HG02973 (cell line): Measurements from ENCODE around the gene BTBD9.

Source experiments
- ATAC-seq: cut with Tn5 transposase; IDR thresholded peaks from one replicate; pipeline ENCODE4 v1.9.1; 2021; ENCODE audit warnings: moderate library complexity; ENCODE audit not compliant: unreplicated experiment

BTBD9 gene

DNA sequence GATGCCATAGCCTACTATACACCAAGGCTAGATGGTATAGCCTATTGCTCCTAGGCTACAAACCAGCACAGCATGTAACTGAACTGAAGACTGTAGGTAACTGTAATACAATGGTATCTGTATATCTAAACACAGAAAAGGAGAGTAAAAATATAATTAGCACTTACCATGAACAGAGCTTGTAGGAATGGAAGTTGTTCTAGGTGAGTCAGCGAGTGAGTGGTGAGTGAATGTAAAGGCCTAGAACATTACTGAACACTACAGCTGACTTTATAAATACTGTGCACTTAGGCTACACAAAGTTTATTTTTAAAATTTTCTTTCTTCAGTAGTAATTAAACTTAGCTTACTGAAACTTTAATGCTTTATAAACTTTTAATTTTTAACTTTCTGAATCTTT, 129.5 kb downstream of the BTBD9 start:
- no peak for ATAC-seq

DNA sequence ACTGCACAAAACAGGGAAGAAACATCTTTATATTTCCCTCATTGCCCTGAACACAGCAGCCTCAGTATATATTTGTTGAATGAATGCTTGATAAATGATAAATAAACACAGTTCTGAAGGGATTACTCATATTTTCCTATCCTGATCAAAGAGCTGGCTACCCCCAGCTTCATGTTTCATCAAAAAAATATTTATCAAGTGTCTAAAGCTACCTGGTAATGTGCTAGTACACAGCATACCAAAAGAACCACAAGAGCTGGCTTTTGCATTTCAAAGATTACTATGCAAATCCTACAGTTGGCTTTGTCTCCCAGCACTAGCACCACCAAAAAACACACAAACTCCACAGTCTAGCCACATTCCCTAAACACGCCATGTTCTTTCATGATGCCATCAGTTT, 130.0 kb downstream of the BTBD9 start:
- ATAC-seq: no peak

DNA sequence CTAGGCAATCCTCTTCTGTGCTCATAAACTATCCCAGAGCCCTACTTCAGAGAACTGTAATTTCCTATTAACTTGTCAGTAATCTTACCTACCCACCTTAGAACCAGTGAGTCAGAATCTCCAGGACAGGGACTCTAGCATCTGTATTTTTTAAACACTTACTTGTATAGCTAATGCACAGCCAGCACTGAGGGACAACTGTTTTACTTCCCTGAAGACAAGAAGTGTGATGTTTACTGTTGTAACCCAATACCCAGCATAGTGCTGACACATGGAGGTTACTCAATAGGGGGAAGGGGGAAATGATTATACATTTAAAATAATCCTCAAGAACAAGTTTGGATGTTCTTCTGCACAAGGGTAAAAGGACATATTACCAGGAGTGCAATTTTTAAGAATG, 130.8 kb downstream of the BTBD9 start:
- ATAC-seq: no peak

- ATAC-seq: no peak
Observed at GRCh38 chr6:38508286-38508685, 131.4 kb downstream of the BTBD9 start.

GRCh38 chr6:38507173-38507572, 132.6 kb downstream of the BTBD9 start:
- no peak for ATAC-seq

- no peak for ATAC-seq
Observed at GRCh38 chr6:38505826-38506225, 133.9 kb downstream of the BTBD9 start.

GRCh38 chr6:38504996-38505395, 134.7 kb downstream of the BTBD9 start:
- ATAC-seq: no peak

DNA sequence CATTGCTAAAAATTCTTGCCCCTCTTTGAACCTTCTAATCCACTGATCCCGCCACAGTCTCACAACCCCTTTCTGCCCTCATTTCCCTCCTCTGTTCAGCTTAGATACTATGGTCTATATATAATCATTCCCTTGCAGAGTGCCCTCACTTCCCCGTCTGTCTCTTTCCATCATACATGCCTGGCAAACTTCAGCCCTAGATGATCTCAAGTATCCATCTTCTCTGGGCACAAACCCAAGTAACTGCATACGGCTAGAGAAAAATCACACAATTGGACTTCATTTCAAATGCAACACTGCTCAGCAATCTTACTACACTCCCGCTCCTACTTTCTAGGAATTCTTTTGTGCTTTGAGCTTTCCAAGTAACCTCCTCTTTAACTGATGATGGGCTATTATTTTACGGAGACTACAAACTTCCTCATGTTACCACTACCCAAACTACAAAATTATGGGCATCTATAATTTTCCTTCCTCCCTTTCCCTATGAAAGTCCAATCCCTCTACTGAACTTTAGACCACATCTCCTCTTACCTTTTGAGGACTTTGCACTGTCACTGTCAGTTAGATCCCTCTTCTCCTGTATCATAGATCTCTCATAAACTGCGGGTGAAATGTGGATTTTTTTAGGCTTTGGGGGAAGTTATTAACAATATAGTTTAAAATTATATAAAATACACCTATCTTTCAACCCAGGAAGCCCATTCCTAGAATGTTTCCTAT, 135.6 kb downstream of the BTBD9 start:
- no peak for ATAC-seq

GRCh38 chr6:38503032-38503773, 136.5 kb downstream of the BTBD9 start:
- no peak for ATAC-seq

DNA sequence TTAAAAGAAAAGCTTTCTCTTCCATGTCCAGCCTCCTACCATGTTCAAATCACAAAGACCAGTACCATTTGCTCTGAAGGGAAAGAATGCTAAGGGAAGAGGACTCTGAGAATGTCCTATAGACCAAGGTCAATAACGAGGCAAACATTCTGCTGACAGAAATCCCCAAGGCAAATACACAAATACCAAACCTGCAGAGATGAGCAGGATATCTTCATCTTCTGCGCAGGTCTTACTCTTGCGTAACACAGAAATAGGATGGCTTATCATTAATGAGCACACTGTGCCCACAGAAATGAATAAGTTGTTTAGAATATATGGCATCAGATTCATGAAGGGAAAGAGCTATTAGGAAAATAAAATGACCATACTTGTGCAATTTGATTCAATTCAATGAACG, 137.3 kb downstream of the BTBD9 start:
- ATAC-seq: no peak

GRCh38 chr6:38501931-38502330, 137.8 kb downstream of the BTBD9 start:
- no peak for ATAC-seq

DNA sequence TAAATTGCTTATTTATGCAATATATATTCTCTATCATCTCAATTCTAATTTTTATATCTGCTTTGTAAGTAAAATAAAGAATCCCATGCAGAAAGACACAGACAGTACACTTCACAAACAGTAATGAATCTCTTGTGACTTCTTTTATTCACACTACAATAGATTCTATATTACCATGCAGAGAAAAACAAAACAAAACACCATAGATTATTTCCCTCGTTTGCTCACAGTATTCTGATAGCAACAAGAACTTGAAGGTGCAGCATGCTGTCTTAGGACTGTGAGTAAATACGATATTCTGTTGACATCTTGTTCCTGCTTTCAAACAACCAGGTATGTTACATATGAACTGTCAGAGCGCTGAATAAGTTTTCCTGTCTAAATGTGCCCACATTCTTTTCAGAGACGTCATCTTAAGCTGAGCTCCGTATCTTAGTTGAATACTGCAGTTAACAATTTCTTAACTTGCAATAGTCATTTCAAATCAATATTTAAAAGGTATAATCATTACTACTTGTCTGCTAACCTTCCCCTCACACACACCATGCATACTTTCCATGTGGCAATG, 140.1 kb downstream of the BTBD9 start:
- ATAC-seq: no peak

DNA sequence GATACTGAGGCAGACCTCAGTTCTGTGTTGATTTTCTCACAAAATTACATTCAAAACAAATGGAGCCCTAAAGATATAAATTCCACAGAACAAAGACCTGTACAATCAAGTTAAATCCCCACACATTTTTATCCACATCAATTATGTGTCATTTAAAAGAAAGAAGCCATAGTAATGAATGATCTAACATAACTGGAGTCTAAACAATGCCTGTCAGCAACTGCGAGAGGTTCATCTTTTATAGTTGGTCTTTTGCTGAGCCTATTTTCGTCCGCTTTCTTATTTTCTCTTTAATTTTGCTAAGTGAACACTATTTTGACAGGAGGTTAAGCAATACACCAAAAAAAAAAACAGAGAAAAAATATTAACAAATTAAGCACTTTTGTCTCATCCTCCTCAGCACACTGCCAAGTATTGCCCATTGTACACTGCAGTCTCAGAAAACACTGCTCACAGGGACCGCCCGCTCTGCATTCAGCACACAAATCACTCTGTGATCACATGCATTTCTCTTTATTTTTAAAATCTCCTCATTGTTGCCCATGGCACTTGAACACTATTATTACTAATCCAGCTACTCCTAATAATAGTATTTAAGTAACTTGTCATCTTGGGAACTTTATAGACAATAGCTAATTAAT, 140.8 kb downstream of the BTBD9 start:
- ATAC-seq: no peak

- ATAC-seq: no peak
Observed at GRCh38 chr6:38498085-38498484, 141.6 kb downstream of the BTBD9 start.

GRCh38 chr6:38497546-38497945, 142.2 kb downstream of the BTBD9 start:
- ATAC-seq: no peak

GRCh38 chr6:38495922-38496635, 143.7 kb downstream of the BTBD9 start:
- no peak for ATAC-seq

GRCh38 chr6:38495518-38495917, 144.2 kb downstream of the BTBD9 start:
- ATAC-seq: no peak

DNA sequence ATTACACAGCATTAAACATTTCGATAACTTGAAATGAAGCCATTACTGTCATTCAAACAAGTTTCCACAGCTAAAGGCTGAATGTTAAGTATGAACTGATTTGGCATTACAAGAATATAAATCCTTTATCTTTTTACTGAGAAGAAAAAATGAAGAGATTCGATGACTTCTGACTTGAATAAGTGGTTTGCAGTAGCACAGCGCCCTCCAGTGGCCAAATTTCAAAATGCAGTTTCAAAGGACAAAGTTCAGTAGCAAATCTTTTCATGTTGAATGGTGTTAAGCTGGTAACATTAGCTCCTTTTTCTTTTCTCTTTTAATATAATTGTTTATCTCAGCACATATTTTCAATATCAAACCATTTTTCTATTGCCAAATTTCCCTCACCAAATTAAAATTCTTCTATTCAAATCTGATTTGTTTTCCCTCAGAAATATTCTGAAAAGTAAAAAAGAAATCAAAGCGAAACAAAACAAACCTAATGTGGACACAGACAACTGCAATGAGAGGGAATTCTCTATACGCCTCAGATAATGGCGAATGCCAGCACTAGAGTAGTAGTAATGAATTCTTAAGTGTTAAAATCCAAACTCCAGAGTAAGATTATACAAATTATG, 145.7 kb downstream of the BTBD9 start:
- ATAC-seq: no peak

- ATAC-seq: no peak
Observed at GRCh38 chr6:38492031-38492430, 147.7 kb downstream of the BTBD9 start.

- no peak for ATAC-seq
Observed at GRCh38 chr6:38489951-38490350, 149.8 kb downstream of the BTBD9 start.

DNA sequence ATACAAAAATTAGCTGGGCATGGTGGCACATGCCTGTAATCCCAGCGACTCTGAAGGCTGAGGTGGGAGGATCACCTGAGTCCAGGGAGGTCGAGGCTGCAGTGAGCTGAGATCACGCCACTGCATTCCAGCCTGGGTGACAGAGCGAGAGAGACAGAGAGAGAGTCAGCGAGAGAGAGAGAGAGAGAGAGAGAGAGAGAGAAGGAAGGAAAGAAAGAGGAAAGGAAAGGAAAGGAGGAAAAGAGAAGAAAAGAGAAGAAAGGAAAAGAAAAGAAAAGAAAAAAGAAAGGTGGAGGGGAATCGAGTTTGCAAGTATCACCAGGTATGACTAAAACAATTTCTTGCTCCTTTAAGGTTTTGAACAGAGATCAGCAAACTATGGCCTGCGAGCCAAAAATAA, 152.3 kb downstream of the BTBD9 start:
- ATAC-seq: no peak
